IMR-90 (cell line): ENCODE data around the gene COL18A1. TPM values are rescaled to one million over a fixed set of nuclear protein-coding genes. Genes with fewer than 3 reads are reported as not detected.

Experiments used
- ATAC-seq: fragments of 200-7000 bp; cut with Tn5 transposase; 2 replicates; pipeline ENCODE4 v1.9.1; 2020; ENCODE audit warnings: low read depth, mild to moderate bottlenecking, moderate library complexity
- BruUV-seq: library from RNA; stranded (reverse); fragments of 400-500 nt; replicated peaks from 2 replicates; lab custom pipeline; 2021; lab: Mats Ljungman, UMichigan
- CTCF ChIA-PET: fragments of 300-600 bp; formaldehyde crosslinking; extraction: SDS; loops from one replicate; lab custom pipeline; 2021; ENCODE audit warnings: antibody characterized with exemption; lab: Yijun Ruan, JAX
- POLR2A ChIA-PET: fragments of 300-600 bp; sonication (Branson Sonifier 250); formaldehyde crosslinking; loops from one replicate; lab custom pipeline; 2022; ENCODE audit warnings: antibody characterized with exemption; ENCODE audit not compliant: unreplicated experiment; lab: Charles Lee
- DNase-seq: peaks from one replicate; pipeline ENCODE4 v3.0.0; 2013
- H2AFZ ChIP-seq: replicated peaks from 2 replicates; pipeline ENCODE3; 2013; ENCODE audit warnings: low read length, mild to moderate bottlenecking; ENCODE audit not compliant: poor library complexity
- H2AK5ac ChIP-seq: 2 replicates; pipeline ENCODE4 v1.6.1; 2013; ENCODE audit warnings: low read depth, low read length, inconsistent platforms
- H2AK9ac ChIP-seq: replicated peaks from 2 replicates; pipeline ENCODE3; 2013; ENCODE audit warnings: mild to moderate bottlenecking, low read depth, low read length, moderate library complexity; ENCODE audit not compliant: poor library complexity
- H2BK120ac ChIP-seq: 2 replicates; pipeline ENCODE4 v1.6.1; 2013; ENCODE audit warnings: low read depth, low read length, inconsistent platforms
- H2BK15ac ChIP-seq: 3 replicates; pipeline ENCODE4 v1.6.1; 2013; ENCODE audit warnings: low read depth, low read length, inconsistent platforms
- H2BK20ac ChIP-seq: 2 replicates; pipeline ENCODE4 v1.6.1; 2013; ENCODE audit warnings: low read depth, mild to moderate bottlenecking, inconsistent platforms, low read length, moderate library complexity
- H2BK5ac ChIP-seq: 2 replicates; pipeline ENCODE4 v1.6.1; 2013; ENCODE audit warnings: mild to moderate bottlenecking, low read depth, low read length, inconsistent platforms; ENCODE audit not compliant: poor library complexity, severe bottlenecking
- H3K14ac ChIP-seq: replicated peaks from 2 replicates; pipeline ENCODE4 v1.6.1; 2013; ENCODE audit warnings: low read depth, low read length, inconsistent platforms
- H3K18ac ChIP-seq: 2 replicates; pipeline ENCODE4 v1.6.1; 2013; ENCODE audit warnings: low read depth, low read length, control low read depth
- H3K23ac ChIP-seq: 2 replicates; pipeline ENCODE4 v1.6.1; 2013; ENCODE audit warnings: low read depth, low read length, inconsistent platforms
- H3K27ac ChIP-seq: 2 replicates; pipeline ENCODE4 v1.5.1; 2013; ENCODE audit warnings: mild to moderate bottlenecking, control low read depth, low read length; ENCODE audit not compliant: insufficient read depth
- H3K27me3 ChIP-seq: 2 replicates; pipeline ENCODE4 v1.6.1; 2013; ENCODE audit warnings: low read length; ENCODE audit not compliant: control insufficient read depth, insufficient read depth
- H3K36me3 ChIP-seq: 2 replicates; pipeline ENCODE4 v1.6.1; 2013; ENCODE audit warnings: low read length, mixed read lengths; ENCODE audit not compliant: control insufficient read depth, insufficient read depth
- H3K4ac ChIP-seq: 2 replicates; pipeline ENCODE4 v1.6.1; 2013; ENCODE audit warnings: low read depth, low read length, inconsistent platforms
- H3K4me1 ChIP-seq: 2 replicates; pipeline ENCODE4 v1.6.1; 2013; ENCODE audit warnings: low read length, mixed read lengths; ENCODE audit not compliant: control insufficient read depth, insufficient read depth
- H3K4me2 ChIP-seq: 2 replicates; pipeline ENCODE4 v1.6.1; 2013; ENCODE audit warnings: low read depth, mild to moderate bottlenecking, control low read depth, low read length, moderate library complexity
- H3K4me3 ChIP-seq: 2 replicates; pipeline ENCODE4 v1.5.1; 2013; ENCODE audit warnings: low read depth, mild to moderate bottlenecking, control low read depth, low read length, moderate library complexity; ENCODE audit not compliant: insufficient read depth
- H3K56ac ChIP-seq: 2 replicates; pipeline ENCODE4 v1.6.1; 2013; ENCODE audit warnings: low read length, inconsistent platforms; ENCODE audit not compliant: insufficient read depth; ENCODE audit errors: extremely low read depth
- H3K79me1 ChIP-seq, 2 experiments: 2 replicates each; pipeline ENCODE4 v1.6.1; 2013; ENCODE audit warnings: low read length in 2 of 2, inconsistent platforms in 1 of 2, low read depth in 1 of 2
- H3K9ac ChIP-seq: 2 replicates; pipeline ENCODE4 v1.6.1; 2013; ENCODE audit warnings: low read depth, low read length, control low read depth
- H3K9me1 ChIP-seq: 2 replicates; pipeline ENCODE4 v1.6.1; 2013; ENCODE audit warnings: low read length, inconsistent platforms; ENCODE audit not compliant: insufficient read depth
- H3K9me3 ChIP-seq: 2 replicates; pipeline ENCODE4 v1.6.1; 2013; ENCODE audit warnings: low read length; ENCODE audit not compliant: control insufficient read depth, insufficient read depth
- H4K20me1 ChIP-seq: 2 replicates; pipeline ENCODE4 v1.6.1; 2013; ENCODE audit warnings: low read length, inconsistent platforms; ENCODE audit not compliant: insufficient read depth
- H4K5ac ChIP-seq: 2 replicates; pipeline ENCODE4 v1.6.1; 2013; ENCODE audit warnings: mild to moderate bottlenecking, low read depth, low read length, control low read depth
- H4K8ac ChIP-seq, 2 experiments: 2 replicates each; pipeline ENCODE4 v1.6.1; 2013; ENCODE audit warnings: low read depth in 2 of 2, low read length in 2 of 2, control low read depth in 1 of 2, inconsistent platforms in 1 of 2
- H4K91ac ChIP-seq: 2 replicates; pipeline ENCODE4 v1.6.1; 2013; ENCODE audit warnings: low read depth, low read length, inconsistent platforms; ENCODE audit not compliant: insufficient read depth
- CHD1 ChIP-seq: IDR thresholded peaks from 2 replicates; pipeline ENCODE4 v1.6.1; 2012; ENCODE audit warnings: low read depth, low read length, improper control_type of control experiment
- MAFK ChIP-seq: IDR thresholded peaks from 2 replicates; pipeline ENCODE4 v1.6.1; 2012; ENCODE audit warnings: low read depth, low read length, improper control_type of control experiment
- MAZ ChIP-seq: IDR thresholded peaks from 2 replicates; pipeline ENCODE4 v1.6.1; 2012; ENCODE audit warnings: low read depth, mild to moderate bottlenecking, low read length, improper control_type of control experiment, moderate library complexity, borderline replicate concordance
- NFE2L2 ChIP-seq: fragments of 150-350 bp; IDR thresholded peaks from 2 replicates; pipeline ENCODE4 v1.6.1; 2016; ENCODE audit warnings: low read depth, mild to moderate bottlenecking, low read length
- RAD21 ChIP-seq: IDR thresholded peaks from 2 replicates; pipeline ENCODE4 v1.6.1; 2012; ENCODE audit warnings: low read length, improper control_type of control experiment
- RCOR1 ChIP-seq: IDR thresholded peaks from 2 replicates; pipeline ENCODE4 v1.6.1; 2012; ENCODE audit warnings: mild to moderate bottlenecking, low read length, improper control_type of control experiment; ENCODE audit not compliant: insufficient replicate concordance
- SMC3 ChIP-seq: fragments of 150-350 bp; IDR thresholded peaks from 2 replicates; pipeline ENCODE4 v1.6.1; 2016; ENCODE audit warnings: low read depth, mild to moderate bottlenecking, antibody characterized with exemption, low read length, moderate library complexity
- WGBS, 2 experiments: methylation state at CpG; one replicate each; pipeline versions ENCODE4 v1.1.5 to v1.1.7; 2013; ENCODE audit warnings: missing lambda C conversion rate in 2 of 2; ENCODE audit not compliant: insufficient read length in 1 of 2; ENCODE audit errors: extremely low coverage in 2 of 2; 5-methylcytosine and 5-hydroxymethylcytosine counted together
- dilution Hi-C: fragments of 300-500 bp; cut with HindIII; formaldehyde crosslinking; loops from one replicate; pipeline ENCODE4 v1.14.3; 2018; ENCODE audit warnings: low sequenced_read_pairs; ENCODE audit not compliant: unreplicated experiment
- in situ Hi-C: fragments of 300-500 bp; cut with MboI; formaldehyde crosslinking; loops from 3 replicates; pipeline ENCODE4 v1.14.3; 2019; ENCODE audit warnings: low sequenced_read_pairs, inconsistent platforms, mixed read lengths
- intact Hi-C: fragments of 100-400 bp; cut with micrococcal nuclease; formaldehyde crosslinking; loops from 2 replicates; pipeline ENCODE4 v1.10.0; 2022
- polyA plus RNA-seq, 3 experiments: library from polyadenylated mRNA; depleted of rRNA; stranded (reverse); fragments of >200 nt; gene quantifications; 2 replicates each; pipeline ENCODE4 v1.2.3, GENCODE V29; 2012; ENCODE audit warnings: low replicate concordance in 1 of 3
- total RNA-seq: library from RNA; depleted of rRNA; stranded (reverse); fragments of >200 nt; gene quantifications from 2 replicates; pipeline ENCODE4 v1.2.3, GENCODE V29; 2012
- TF ChIP-seq, protein P1 (sequence below): fragments of 150-350 bp; IDR thresholded peaks from 2 replicates; pipeline ENCODE4 v1.6.1; 2016; ENCODE audit warnings: low read depth, mild to moderate bottlenecking, low read length, moderate library complexity, borderline replicate concordance

COL18A1 gene
- total and polyA plus RNA-seq, 2 of the 4 experiments (the other 2 are of a cell fraction): 4.3 to 46.7 TPM

DNA sequence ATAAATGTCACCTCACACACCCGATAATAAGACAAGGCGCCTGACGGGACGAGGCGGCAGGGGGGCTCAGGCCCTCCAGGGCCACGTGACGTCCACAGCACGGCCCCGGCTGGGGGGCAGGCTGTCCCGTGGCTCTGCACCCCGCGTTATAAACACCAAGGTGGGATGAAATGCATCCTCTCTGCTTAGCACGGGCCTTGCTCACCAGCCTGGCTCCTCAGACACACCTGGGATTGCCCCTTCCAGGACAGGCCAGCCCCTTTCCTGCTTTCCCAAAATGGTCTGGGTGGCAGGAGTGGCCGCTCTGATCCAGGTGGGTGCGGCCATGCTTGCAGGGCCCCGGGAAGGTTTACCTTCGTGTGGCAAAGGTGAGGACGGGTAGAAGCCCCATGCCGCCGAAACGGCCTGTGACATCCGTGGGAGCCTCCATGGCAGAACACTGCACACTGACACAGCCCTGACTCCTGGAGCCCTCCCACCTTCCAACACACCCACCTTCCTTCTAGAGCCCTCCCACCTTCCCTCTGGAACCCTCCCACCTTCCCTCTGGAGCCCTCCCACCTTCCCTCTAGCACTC, 101.4 kb downstream of the COL18A1 start:
- Histone ChIP-seq H3K18ac (no peak overlapping the region), H3K79me1 (no peaks in the 10 kb centered on the region), H2BK15ac (no peak overlapping the region), H4K91ac (no peak overlapping the region), H3K9me1 (peaks cover 7% of the 10 kb centered on the region; the same call in 1 of the 2 replicates), H3K4me1 (no peaks in the 10 kb centered on the region), H2BK120ac (no peak overlapping the region), H4K8ac (no peak overlapping the region), H3K4ac (no peak overlapping the region), H3K4me2 (no peak overlapping the region), H2BK5ac (no peak overlapping the region), H3K9ac (no peak overlapping the region), H3K14ac (no peak overlapping the region), H3K4me3 (no peak overlapping the region), H2BK20ac (no peak overlapping the region), H3K36me3 (peaks cover 43% of the 10 kb centered on the region), H4K5ac (no peak overlapping the region), H3K23ac (no peak overlapping the region), H3K27me3 (no peaks in the 10 kb centered on the region), H2AK9ac (no peak overlapping the region), H4K20me1 (no peaks in the 10 kb centered on the region; the same call in 1 of the 2 replicates), H2AFZ (peak overlapping the region; percentile 21), H2AK5ac (no peak overlapping the region), H3K56ac (no peak overlapping the region), H3K27ac (no peak overlapping the region), H3K9me3 (no peaks in the 10 kb centered on the region)
- in situ Hi-C loops (no loop called here), dilution Hi-C loops (no loop called here), intact Hi-C loops (no loop called here)
- ChIA-PET CTCF (no interaction called here), POLR2A (no interaction called here)
- WGBS, 2 experiments: 84% methylated on average over 16 of the region's 22 CpGs; no CpG with 5 or more reads in 1 of the 2 experiments
- DNase-seq (no peak), ATAC-seq (no peak)
- TF ChIP-seq NFE2L2: no peak
- TF ChIP-seq, protein P1, sequence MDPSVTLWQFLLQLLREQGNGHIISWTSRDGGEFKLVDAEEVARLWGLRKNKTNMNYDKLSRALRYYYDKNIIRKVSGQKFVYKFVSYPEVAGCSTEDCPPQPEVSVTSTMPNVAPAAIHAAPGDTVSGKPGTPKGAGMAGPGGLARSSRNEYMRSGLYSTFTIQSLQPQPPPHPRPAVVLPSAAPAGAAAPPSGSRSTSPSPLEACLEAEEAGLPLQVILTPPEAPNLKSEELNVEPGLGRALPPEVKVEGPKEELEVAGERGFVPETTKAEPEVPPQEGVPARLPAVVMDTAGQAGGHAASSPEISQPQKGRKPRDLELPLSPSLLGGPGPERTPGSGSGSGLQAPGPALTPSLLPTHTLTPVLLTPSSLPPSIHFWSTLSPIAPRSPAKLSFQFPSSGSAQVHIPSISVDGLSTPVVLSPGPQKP: no peak
- no peak for TF ChIP-seq MAZ
- TF ChIP-seq RCOR1: no peak
- TF ChIP-seq SMC3: no peak
- no peak for TF ChIP-seq MAFK
- TF ChIP-seq RAD21: no peak
- no peak for TF ChIP-seq CHD1
- no TSS peak for BruUV-seq
